Mucosa of descending colon (tissue), 3 donors: ENCODE results near the gene ANKRD1. TPM values are rescaled to one million over a fixed set of nuclear protein-coding genes. Genes with fewer than 3 reads are reported as not detected.

Source experiments
- ATAC-seq: fragments of 200-7000 bp; cut with Tn5 transposase; one replicate; pipeline ENCODE4 v1.9.1; 2020; ENCODE audit warnings: mild to moderate bottlenecking, moderate library complexity
- DNase-seq, 3 donors: peaks; one replicate each; pipeline ENCODE4 v3.0.0-alpha.2; 2020
- H3K36me3 ChIP-seq: fragments of 200-600 bp; one replicate; pipeline ENCODE4 v1.8.0; 2021; ENCODE audit warnings: low read depth, mild to moderate bottlenecking
- H3K4me1 ChIP-seq: fragments of 200-600 bp; one replicate; pipeline ENCODE4 v1.8.0; 2021; ENCODE audit warnings: low read depth, mild to moderate bottlenecking
- H3K4me3 ChIP-seq: fragments of 200-600 bp; one replicate; pipeline ENCODE4 v1.8.0; 2021; ENCODE audit warnings: mild to moderate bottlenecking
- H3K9me3 ChIP-seq: fragments of 200-600 bp; one replicate; pipeline ENCODE4 v1.8.0; 2021; ENCODE audit warnings: mild to moderate bottlenecking
- CTCF ChIP-seq: fragments of 200-600 bp; IDR thresholded peaks from one replicate; pipeline ENCODE4 v1.8.0; 2022; ENCODE audit warnings: antibody characterized with exemption, mild to moderate bottlenecking
- intact Hi-C, 2 donors: fragments of 100-400 bp; cut with DNase I in 1 of 2; cut with micrococcal nuclease in 1 of 2; formaldehyde crosslinking; loops; one replicate each; pipeline versions ENCODE4 v1.11.0 to v1.11.1; 2022; cut with DNase I, micrococcal nuclease
- total RNA-seq, 3 donors: library from RNA; stranded (reverse); fragmentation: NEBNext Ultra II Directional in 2 of 3; extraction: Animal tissue kit (Norgen Biotek cat#: 25700) in 2 of 3; gene quantifications; one replicate each; pipeline versions ENCODE4 v1.2.1 to v1.2.4, GENCODE V29; 2021 to 2023
- donor health status: DM: no; HTN: no; CAD: no; lungs with moderate emphysema.
- donor health status: DM: no; HTN: no; CAD: no.
- donor health status: DM: no; HTN: yes; CAD: no.

ANKRD1 gene
- total RNA-seq, 3 donors from 2014 or later = 0.23 to 1.7 TPM; not detected in 1

- H3K36me3 ChIP-seq = no peaks in the 10 kb centered on the region
- H3K9me3 ChIP-seq = no peaks in the 10 kb centered on the region
- no peaks in the 10 kb centered on the region for H3K4me1 ChIP-seq
- ATAC-seq (no peak), DNase-seq (no peak)
- no peak overlapping the region for H3K4me3 ChIP-seq
- TF ChIP-seq CTCF = no peak
- intact Hi-C loops = no loop called here
These were observed 2.3 kb upstream of the ANKRD1 start for GRCh38 chr10:90923111-90923731.

GRCh38 chr10:90921906-90922305 lies 1.0 kb upstream of the ANKRD1 start:
- H3K4me1 ChIP-seq = no peaks in the 10 kb centered on the region
- no peak for TF ChIP-seq CTCF
- no peak overlapping the region for H3K4me3 ChIP-seq
- DNase-seq = no peak
- no peaks in the 10 kb centered on the region for H3K9me3 ChIP-seq
- no peak for ATAC-seq
- intact Hi-C loops = no loop called here
- H3K36me3 ChIP-seq = no peaks in the 10 kb centered on the region

- intact Hi-C loops = loop anchor here in 1 of 2 donors (10.0 kb wide), 1 partner anchor 335 kb away; no protein-coding TSS in a partner anchor
- Histone ChIP-seq H3K9me3 (no peaks in the 10 kb centered on the region), H3K4me3 (no peak overlapping the region), H3K4me1 (no peaks in the 10 kb centered on the region), H3K36me3 (no peaks in the 10 kb centered on the region)
- DNase-seq (no peak), ATAC-seq (no peak)
- TF ChIP-seq CTCF = no peak
These were observed 958 bp downstream of the ANKRD1 start for GRCh38 chr10:90919683-90920574.

- no peak for DNase-seq
- no peaks in the 10 kb centered on the region for H3K9me3 ChIP-seq
- intact Hi-C loops = loop anchor here in 1 of 2 donors (10.0 kb wide), 1 partner anchor 337 kb away; no protein-coding TSS in a partner anchor
- H3K4me3 ChIP-seq = no peak overlapping the region
- no peak for TF ChIP-seq CTCF
- no peaks in the 10 kb centered on the region for H3K4me1 ChIP-seq
- no peak for ATAC-seq
- no peaks in the 10 kb centered on the region for H3K36me3 ChIP-seq
These were observed 2.9 kb downstream of the ANKRD1 start for GRCh38 chr10:90917968-90918318.

GRCh38 chr10:90917238-90917967 lies 3.5 kb downstream of the ANKRD1 start:
- no peak for TF ChIP-seq CTCF
- Histone ChIP-seq H3K36me3 (no peaks in the 10 kb centered on the region), H3K4me3 (no peak overlapping the region), H3K9me3 (no peaks in the 10 kb centered on the region), H3K4me1 (no peaks in the 10 kb centered on the region)
- ATAC-seq (no peak), DNase-seq (no peak)
- intact Hi-C loops = loop anchor here in 1 of 2 donors (10.0 kb wide), 1 partner anchor 337 kb away; no protein-coding TSS in a partner anchor
